ENCODE data around the gene DNAJB12.
"Not testable (repeated sequence)": the region's sequence is repeated elsewhere in the genome, so short reads cannot be mapped to it uniquely, and the experiment has no call there.

Gene DNAJB12

DNA sequence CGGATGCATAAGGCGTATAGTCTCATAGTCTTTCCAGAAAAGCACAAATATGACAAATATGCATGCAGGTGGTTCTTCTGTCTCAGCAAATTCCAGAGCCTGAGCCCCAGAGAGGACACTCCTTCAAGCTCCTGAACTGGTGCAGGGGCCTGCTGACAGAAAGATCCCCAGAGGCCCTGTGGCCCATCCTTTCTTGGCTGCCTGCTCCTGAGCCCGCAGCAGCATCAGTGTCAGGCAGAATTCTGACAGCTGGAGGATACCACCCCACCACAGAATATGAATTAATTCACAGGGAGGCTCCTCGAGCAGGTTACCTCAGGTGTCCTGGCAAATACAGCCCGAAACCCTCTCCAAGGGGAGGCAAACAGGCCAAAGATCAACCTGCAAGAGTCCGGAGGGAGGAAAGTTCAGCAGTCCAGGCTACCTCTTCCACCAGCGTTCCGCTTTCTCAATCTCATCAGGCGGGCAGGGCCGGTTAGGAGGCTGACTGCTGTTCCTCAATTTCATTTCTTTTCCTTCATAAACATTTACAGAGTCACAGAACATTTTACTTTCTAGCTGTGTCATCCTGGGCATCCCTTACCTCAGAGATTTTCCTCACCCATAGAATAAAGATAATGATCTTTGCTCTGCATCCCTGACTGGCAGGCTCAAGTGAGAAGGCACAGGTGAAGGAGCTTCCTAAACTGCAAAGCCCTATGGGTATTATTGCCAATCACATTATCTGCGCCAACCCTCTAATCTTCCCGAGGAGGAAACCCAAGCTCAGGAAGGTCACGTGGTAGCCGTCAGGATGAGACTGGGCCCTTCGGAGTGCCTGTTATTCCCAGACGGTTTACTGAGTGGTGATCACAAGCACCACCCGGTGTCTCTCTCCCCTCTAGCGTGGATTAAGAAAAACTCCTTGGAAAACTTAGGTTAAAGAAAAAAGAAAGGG lies 1.4 kb downstream of the DNAJB12 start:
- peak; percentile 40 for DNase-seq (ENCODE audit: low spot score)

- no peak for DNase-seq (ENCODE audit: low spot score)
These were observed 3.2 kb downstream of the DNAJB12 start for GRCh38 chr10:72351479-72351878.

- no peak for DNase-seq (ENCODE audit: low spot score)
These were observed 5.3 kb downstream of the DNAJB12 start for GRCh38 chr10:72349438-72349837.

DNA sequence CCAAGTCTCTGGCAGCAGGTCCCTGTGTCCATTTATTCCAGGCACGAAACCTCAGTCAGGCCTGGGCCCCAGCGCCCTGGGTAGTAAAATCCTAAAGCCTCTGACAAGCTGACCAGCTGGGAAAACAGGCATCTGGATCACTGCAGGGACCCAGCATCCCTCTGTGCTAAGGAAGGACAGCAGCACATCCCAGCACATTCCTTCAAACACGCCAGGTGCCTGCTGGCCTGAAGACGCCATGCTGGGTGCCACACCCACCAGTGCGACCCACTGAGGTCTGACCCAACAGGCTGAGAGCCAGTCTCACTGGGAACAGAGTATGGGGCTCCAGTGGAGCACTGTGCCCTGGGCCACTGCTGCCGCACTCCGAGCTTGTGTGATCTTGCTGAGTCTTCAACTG lies 6.4 kb downstream of the DNAJB12 start:
- DNase-seq (ENCODE audit: low spot score), result no peak

GRCh38 chr10:72346117-72346516 lies 8.6 kb downstream of the DNAJB12 start:
- not testable (repeated sequence) for DNase-seq (ENCODE audit: low spot score)

- DNase-seq (ENCODE audit: low spot score), result no peak
These were observed 9.8 kb downstream of the DNAJB12 start for GRCh38 chr10:72344932-72345331.

GRCh38 chr10:72342911-72343310 lies 11.8 kb downstream of the DNAJB12 start:
- no peak for DNase-seq (ENCODE audit: low spot score)

- peak; percentile 82 for DNase-seq (ENCODE audit: low spot score)
These were observed 14.0 kb downstream of the DNAJB12 start for GRCh38 chr10:72340510-72341261.

- DNase-seq (ENCODE audit: low spot score), result no peak
These were observed 16.5 kb downstream of the DNAJB12 start for GRCh38 chr10:72338180-72338579.

GRCh38 chr10:72337722-72338121 lies 17.0 kb downstream of the DNAJB12 start:
- DNase-seq (ENCODE audit: low spot score), result no peak

- DNase-seq (ENCODE audit: low spot score), result peak; percentile 78
These were observed 17.6 kb downstream of the DNAJB12 start for GRCh38 chr10:72337039-72337629.

GRCh38 chr10:72336259-72337038 lies 18.3 kb downstream of the DNAJB12 start:
- DNase-seq (ENCODE audit: low spot score), result no peak

GRCh38 chr10:72335394-72336258 lies 19.1 kb downstream of the DNAJB12 start:
- DNase-seq (ENCODE audit: low spot score), result no peak

DNA sequence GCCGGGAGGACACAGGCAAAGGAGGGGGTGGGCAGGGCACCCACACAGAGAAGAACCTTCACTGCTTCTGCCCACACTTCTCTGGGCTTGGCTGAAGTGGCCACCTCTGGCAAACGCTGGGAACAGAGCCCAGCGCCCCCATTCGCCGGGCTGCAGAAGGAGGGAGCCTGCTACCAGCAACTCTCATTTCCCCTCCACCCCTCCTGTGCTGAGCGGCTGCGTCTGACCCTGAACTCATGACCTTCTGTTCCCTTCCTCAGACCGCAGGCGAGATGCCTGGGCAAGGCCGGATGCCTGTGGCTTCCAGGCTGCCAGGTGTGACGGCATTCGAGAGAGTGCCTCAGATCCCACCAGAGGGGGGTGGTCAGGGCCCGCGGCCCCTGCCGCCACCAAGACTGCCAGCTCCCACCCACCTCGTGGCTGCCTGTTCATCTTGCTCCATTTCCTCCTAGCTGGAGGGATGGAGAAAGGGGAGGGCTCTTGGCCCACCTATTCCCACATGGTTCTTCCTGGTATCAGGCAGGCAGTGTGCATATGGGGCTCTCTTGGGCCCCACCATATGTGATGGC lies 19.8 kb downstream of the DNAJB12 start:
- peak; percentile 19 for DNase-seq (ENCODE audit: low spot score)

DNA sequence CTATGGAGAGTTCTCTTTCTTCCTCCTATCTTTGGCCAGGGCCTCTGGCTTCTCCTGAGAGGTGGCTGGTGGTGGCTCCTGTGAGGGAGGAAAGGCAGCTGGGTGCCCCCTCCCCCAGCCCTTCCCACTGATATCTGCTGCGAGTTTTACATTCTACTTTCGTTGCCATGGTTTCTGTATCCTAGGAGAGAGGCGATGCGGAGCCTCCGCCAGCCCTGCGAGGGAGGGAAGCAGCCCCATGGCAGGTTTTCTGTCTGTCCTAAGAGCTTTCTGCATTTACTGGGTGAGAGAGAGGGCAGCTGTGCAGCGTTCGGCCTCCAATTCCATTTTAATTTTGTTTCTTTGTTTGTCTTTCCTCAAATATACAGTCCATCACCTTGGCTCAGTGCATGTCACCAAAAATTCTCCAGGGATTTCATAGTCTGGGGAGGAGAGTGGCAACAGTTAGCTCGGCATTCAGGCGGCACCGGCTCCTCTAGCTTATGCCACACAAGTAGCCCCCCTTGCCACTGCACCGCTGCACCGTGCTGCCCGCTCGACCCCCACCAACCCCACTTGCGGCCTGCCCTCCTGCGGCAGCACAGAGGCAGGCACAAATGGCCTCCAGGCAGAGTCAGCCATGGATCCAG lies 20.4 kb downstream of the DNAJB12 start:
- DNase-seq (ENCODE audit: low spot score), result no peak

DNA sequence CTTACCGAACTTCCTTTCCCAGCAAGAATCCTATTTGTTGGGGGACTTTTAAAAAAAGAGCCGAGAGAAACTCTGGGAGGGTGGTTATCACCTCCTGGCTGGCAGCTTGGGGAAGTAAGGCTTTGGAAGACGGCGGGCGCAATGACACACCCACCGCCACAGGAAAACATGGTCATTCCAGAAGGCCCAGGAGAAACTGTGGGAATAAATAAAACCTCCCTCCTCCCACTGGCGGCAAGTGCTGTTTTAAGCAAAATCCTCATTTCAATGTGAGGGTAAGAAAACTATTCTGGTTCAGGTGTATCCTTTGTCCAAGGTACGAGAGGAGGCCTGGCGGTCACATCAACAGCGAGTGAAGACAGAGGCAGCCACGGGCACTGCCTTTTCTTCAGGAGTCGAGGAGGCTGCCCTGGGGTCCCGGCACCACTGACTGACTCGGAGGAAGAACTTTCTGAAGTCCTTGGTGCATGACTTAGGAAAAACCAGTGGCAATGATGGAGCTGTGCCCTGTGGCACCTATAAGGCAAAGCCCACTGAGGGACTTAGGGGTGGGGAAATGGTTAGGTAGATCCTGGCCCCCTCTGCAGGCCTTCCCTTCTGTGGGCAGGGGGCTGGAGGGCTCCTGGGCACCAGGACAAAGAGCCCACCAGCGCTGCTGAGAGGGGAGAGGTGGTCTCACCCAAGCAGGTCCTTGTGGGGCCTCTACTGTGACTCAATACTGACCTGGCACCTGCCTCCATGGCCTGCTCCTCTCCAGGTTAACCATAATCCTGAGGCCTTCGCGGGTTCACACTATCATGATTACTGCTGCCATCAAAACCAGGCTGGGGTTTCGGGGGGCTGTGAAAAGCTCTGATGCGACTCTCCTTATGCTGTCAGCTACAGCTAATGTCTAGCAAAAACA lies 21.4 kb downstream of the DNAJB12 start:
- no peak for DNase-seq (ENCODE audit: low spot score)

GRCh38 chr10:72332423-72333111 lies 22.2 kb downstream of the DNAJB12 start:
- no peak for DNase-seq (ENCODE audit: low spot score)
